CD4-positive, alpha-beta T cell treated with Interferon gamma for 1 hour (primary cell): ENCODE results near the gene LRMDA.
A peak's percentile ranks its signal among the peaks of the same experiment; 100 is the strongest.

Source experiments
- DNase-seq: peaks from one replicate; pipeline ENCODE4 v3.0.0-alpha.2; 2020

Gene LRMDA

GRCh38 chr10:75425291-75426079 lies 5.9 kb upstream of the LRMDA start:
- no peak for DNase-seq

GRCh38 chr10:75426880-75427279 lies 4.5 kb upstream of the LRMDA start:
- DNase-seq, result no peak

GRCh38 chr10:75427951-75428350 lies 3.5 kb upstream of the LRMDA start:
- no peak for DNase-seq

GRCh38 chr10:75428434-75429158 lies 2.8 kb upstream of the LRMDA start:
- peak; percentile 31 for DNase-seq

GRCh38 chr10:75429159-75429827 lies 2.1 kb upstream of the LRMDA start:
- no peak for DNase-seq

GRCh38 chr10:75430000-75430763 lies 1.2 kb upstream of the LRMDA start:
- DNase-seq, result peak; percentile 38

- no peak for DNase-seq
Measured at GRCh38 chr10:75432176-75432575, 752 bp downstream of the LRMDA start.

- DNase-seq, result no peak
Measured at GRCh38 chr10:75432763-75433162, 1.3 kb downstream of the LRMDA start.

GRCh38 chr10:75433216-75433615 lies 1.8 kb downstream of the LRMDA start:
- no peak for DNase-seq

- DNase-seq, result no peak
Measured at GRCh38 chr10:75434291-75434690, 2.9 kb downstream of the LRMDA start.

- DNase-seq, result no peak
Measured at GRCh38 chr10:75435291-75435690, 3.9 kb downstream of the LRMDA start.

- no peak for DNase-seq
Measured at GRCh38 chr10:75436896-75437295, 5.5 kb downstream of the LRMDA start.

- DNase-seq, result no peak
Measured at GRCh38 chr10:75437693-75438092, 6.3 kb downstream of the LRMDA start.

GRCh38 chr10:75438275-75438674 lies 6.9 kb downstream of the LRMDA start:
- DNase-seq, result no peak

GRCh38 chr10:75439811-75440210 lies 8.4 kb downstream of the LRMDA start:
- DNase-seq, result no peak

GRCh38 chr10:75440271-75440793 lies 8.9 kb downstream of the LRMDA start:
- DNase-seq, result no peak

GRCh38 chr10:75441196-75441595 lies 9.8 kb downstream of the LRMDA start:
- DNase-seq, result no peak

GRCh38 chr10:75441682-75442081 lies 10.3 kb downstream of the LRMDA start:
- no peak for DNase-seq

- DNase-seq, result no peak
Measured at GRCh38 chr10:75443362-75443761, 11.9 kb downstream of the LRMDA start.

GRCh38 chr10:75444781-75445386 lies 13.5 kb downstream of the LRMDA start:
- DNase-seq, result no peak

GRCh38 chr10:75446508-75446907 lies 15.1 kb downstream of the LRMDA start:
- no peak for DNase-seq

GRCh38 chr10:75448166-75448565 lies 16.7 kb downstream of the LRMDA start:
- DNase-seq, result no peak
